Liver (tissue), 9 donors: ENCODE measurements around the gene RASGRP2. TPM values are rescaled to one million over a fixed set of nuclear protein-coding genes. Genes with fewer than 3 reads are reported as not detected.

Experiments
- DNase-seq: peaks from one replicate; pipeline ENCODE4 v3.0.0-alpha.2; 2017; ENCODE audit warnings: low spot score
- H3K27ac ChIP-seq, 2 donors: one replicate each; pipeline ENCODE4 v1.7.0; 2013; ENCODE audit warnings: inconsistent platforms in 2 of 2, low read length in 2 of 2, control low read depth in 1 of 2, low read depth in 1 of 2, mild to moderate bottlenecking in 1 of 2
- H3K27me3 ChIP-seq, 4 donors: one replicate each; pipeline versions ENCODE4 v1.6.1 to v1.7.0; 2013; ENCODE audit warnings: low read length in 3 of 4, inconsistent platforms in 1 of 4, mild to moderate bottlenecking in 1 of 4, moderate library complexity in 1 of 4; ENCODE audit not compliant: control insufficient read depth in 4 of 4, insufficient read depth in 4 of 4
- H3K36me3 ChIP-seq, 4 donors: one replicate each; pipeline versions ENCODE4 v1.6.1 to v1.7.0; 2013; ENCODE audit warnings: low read length in 3 of 4, mild to moderate bottlenecking in 3 of 4, low read depth in 1 of 4, moderate library complexity in 1 of 4; ENCODE audit not compliant: control insufficient read depth in 4 of 4, insufficient read depth in 3 of 4
- H3K4me1 ChIP-seq, 4 donors: one replicate each; pipeline versions ENCODE4 v1.6.1 to v1.7.0; 2013; ENCODE audit warnings: low read length in 3 of 4, mild to moderate bottlenecking in 3 of 4, moderate library complexity in 1 of 4; ENCODE audit not compliant: control insufficient read depth in 4 of 4, insufficient read depth in 4 of 4
- H3K4me3 ChIP-seq, 3 donors: one replicate each; pipeline versions ENCODE4 v1.6.1 to v1.7.0; 2013; ENCODE audit warnings: low read length in 3 of 3, control low read depth in 1 of 3, low read depth in 1 of 3, mild to moderate bottlenecking in 1 of 3
- H3K9ac ChIP-seq, 2 donors: one replicate each; pipeline ENCODE4 v1.7.0; 2013; ENCODE audit warnings: low read length in 2 of 2, mild to moderate bottlenecking in 2 of 2, moderate library complexity in 2 of 2, control low read depth in 1 of 2, low read depth in 1 of 2
- H3K9me3 ChIP-seq, 4 donors: one replicate each; pipeline versions ENCODE4 v1.6.1 to v1.7.0; 2013; ENCODE audit warnings: low read length in 3 of 4; ENCODE audit not compliant: control insufficient read depth in 4 of 4
- EGR1 ChIP-seq, 2 donors: IDR thresholded peaks; 2 replicates each; pipeline ENCODE4 v1.6.1; 2016 to 2018; ENCODE audit warnings: antibody characterized with exemption in 2 of 2, low read depth in 2 of 2
- FOXA1 ChIP-seq: IDR thresholded peaks from 2 replicates; pipeline ENCODE4 v1.6.1; 2016; ENCODE audit warnings: antibody characterized with exemption
- FOXA2 ChIP-seq: IDR thresholded peaks from 2 replicates; pipeline ENCODE4 v1.6.1; 2016; ENCODE audit warnings: antibody characterized with exemption
- GABPA ChIP-seq, 2 donors: IDR thresholded peaks in 1 of 2; conservative IDR thresholded peaks in 1 of 2; 2 replicates each; pipeline ENCODE4 v1.6.1; 2016; ENCODE audit warnings: antibody characterized with exemption in 2 of 2, mild to moderate bottlenecking in 1 of 2, moderate library complexity in 1 of 2
- HNF4A ChIP-seq, 2 donors: conservative IDR thresholded peaks; 2 replicates each; pipeline ENCODE4 v1.6.1; 2016; ENCODE audit warnings: antibody characterized with exemption in 2 of 2, mild to moderate bottlenecking in 2 of 2
- HNF4G ChIP-seq: IDR thresholded peaks from 2 replicates; pipeline ENCODE4 v1.6.1; 2016; ENCODE audit warnings: antibody characterized with exemption
- JUND ChIP-seq, 2 donors: IDR thresholded peaks; 2 replicates each; pipeline ENCODE4 v1.6.1; 2016; ENCODE audit warnings: antibody characterized with exemption in 2 of 2
- NR2F2 ChIP-seq: IDR thresholded peaks from 2 replicates; pipeline ENCODE4 v1.6.1; 2016; ENCODE audit warnings: antibody characterized with exemption
- RAD21 ChIP-seq, 2 donors: IDR thresholded peaks; 2 replicates each; pipeline ENCODE4 v1.6.1; 2016; ENCODE audit warnings: antibody characterized with exemption in 2 of 2, mild to moderate bottlenecking in 2 of 2
- REST ChIP-seq: IDR thresholded peaks from 2 replicates; pipeline ENCODE4 v1.6.1; 2016; ENCODE audit warnings: antibody characterized with exemption, mild to moderate bottlenecking
- RXRA ChIP-seq, 2 donors: IDR thresholded peaks; 2 replicates each; pipeline ENCODE4 v1.6.1; 2017 to 2018; ENCODE audit warnings: antibody characterized with exemption in 2 of 2, mild to moderate bottlenecking in 1 of 2
- SP1 ChIP-seq: IDR thresholded peaks from 2 replicates; pipeline ENCODE4 v1.6.1; 2018; ENCODE audit warnings: antibody characterized with exemption, mild to moderate bottlenecking
- TAF1 ChIP-seq: conservative IDR thresholded peaks from 2 replicates; pipeline ENCODE4 v1.6.1; 2016; ENCODE audit warnings: antibody characterized with exemption, mild to moderate bottlenecking
- YY1 ChIP-seq: IDR thresholded peaks from 2 replicates; pipeline ENCODE4 v1.6.1; 2016; ENCODE audit warnings: antibody characterized with exemption, mild to moderate bottlenecking
- WGBS: extraction: QIAGEN DNeasy Blood & Tissue Kit; methylation state at CpG from one replicate; pipeline ENCODE4 v1.1.7; 2013; 5-methylcytosine and 5-hydroxymethylcytosine counted together
- polyA plus RNA-seq, 2 donors: library from polyadenylated mRNA; stranded (reverse) in 1 of 2; unstranded in 1 of 2; fragments of 200-250 nt in 1 of 2; fragments of >200 nt in 1 of 2; fragmentation: Nextera tagmentation in 1 of 2; extraction: Ambion mirVana in 1 of 2; gene quantifications; one replicate each; pipeline versions ENCODE4 v1.2.1 to v1.2.3, GENCODE V29; 2013 to 2015
- total RNA-seq, 2 donors: library from RNA; depleted of rRNA; stranded (reverse); fragments of >200 nt; gene quantifications; one replicate each; pipeline ENCODE4 v1.2.3, GENCODE V29; 2014
- TF ChIP-seq, protein P1 (sequence below): IDR thresholded peaks from 2 replicates; pipeline ENCODE4 v1.6.1; 2016; ENCODE audit warnings: antibody characterized with exemption
- TF ChIP-seq, protein P2 (sequence below): fragments of 150-350 bp; IDR thresholded peaks from 2 replicates; pipeline ENCODE4 v1.5.1; 2017; ENCODE audit warnings: improper control_type of control experiment, low read depth, low read length; ENCODE audit not compliant: missing input control
- TF ChIP-seq, protein P3 (sequence below): IDR thresholded peaks from 2 replicates; pipeline ENCODE4 v1.6.1; 2016; ENCODE audit warnings: antibody characterized with exemption
- donor health status: healthy.
- donor health status: healthy.
- donor health status: healthy.
- donor health status: healthy.
- donor health status: healthy.

The RASGRP2 gene
- total and polyA plus RNA-seq, 4 donors: 2.7 to 14.9 (median 8.7) TPM

GRCh38 chr11:64720167-64720566 is 23.8 kb downstream of the RASGRP2 start:
- no peak for TF ChIP-seq HNF4A (conservative IDR thresholded peaks at IDR 0.05)
- TF ChIP-seq, protein P1, sequence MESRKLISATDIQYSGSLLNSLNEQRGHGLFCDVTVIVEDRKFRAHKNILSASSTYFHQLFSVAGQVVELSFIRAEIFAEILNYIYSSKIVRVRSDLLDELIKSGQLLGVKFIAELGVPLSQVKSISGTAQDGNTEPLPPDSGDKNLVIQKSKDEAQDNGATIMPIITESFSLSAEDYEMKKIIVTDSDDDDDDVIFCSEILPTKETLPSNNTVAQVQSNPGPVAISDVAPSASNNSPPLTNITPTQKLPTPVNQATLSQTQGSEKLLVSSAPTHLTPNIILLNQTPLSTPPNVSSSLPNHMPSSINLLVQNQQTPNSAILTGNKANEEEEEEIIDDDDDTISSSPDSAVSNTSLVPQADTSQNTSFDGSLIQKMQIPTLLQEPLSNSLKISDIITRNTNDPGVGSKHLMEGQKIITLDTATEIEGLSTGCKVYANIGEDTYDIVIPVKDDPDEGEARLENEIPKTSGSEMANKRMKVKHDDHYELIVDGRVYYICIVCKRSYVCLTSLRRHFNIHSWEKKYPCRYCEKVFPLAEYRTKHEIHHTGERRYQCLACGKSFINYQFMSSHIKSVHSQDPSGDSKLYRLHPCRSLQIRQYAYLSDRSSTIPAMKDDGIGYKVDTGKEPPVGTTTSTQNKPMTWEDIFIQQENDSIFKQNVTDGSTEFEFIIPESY: no peak
- TF ChIP-seq REST: no peak
- TF ChIP-seq, protein P2, sequence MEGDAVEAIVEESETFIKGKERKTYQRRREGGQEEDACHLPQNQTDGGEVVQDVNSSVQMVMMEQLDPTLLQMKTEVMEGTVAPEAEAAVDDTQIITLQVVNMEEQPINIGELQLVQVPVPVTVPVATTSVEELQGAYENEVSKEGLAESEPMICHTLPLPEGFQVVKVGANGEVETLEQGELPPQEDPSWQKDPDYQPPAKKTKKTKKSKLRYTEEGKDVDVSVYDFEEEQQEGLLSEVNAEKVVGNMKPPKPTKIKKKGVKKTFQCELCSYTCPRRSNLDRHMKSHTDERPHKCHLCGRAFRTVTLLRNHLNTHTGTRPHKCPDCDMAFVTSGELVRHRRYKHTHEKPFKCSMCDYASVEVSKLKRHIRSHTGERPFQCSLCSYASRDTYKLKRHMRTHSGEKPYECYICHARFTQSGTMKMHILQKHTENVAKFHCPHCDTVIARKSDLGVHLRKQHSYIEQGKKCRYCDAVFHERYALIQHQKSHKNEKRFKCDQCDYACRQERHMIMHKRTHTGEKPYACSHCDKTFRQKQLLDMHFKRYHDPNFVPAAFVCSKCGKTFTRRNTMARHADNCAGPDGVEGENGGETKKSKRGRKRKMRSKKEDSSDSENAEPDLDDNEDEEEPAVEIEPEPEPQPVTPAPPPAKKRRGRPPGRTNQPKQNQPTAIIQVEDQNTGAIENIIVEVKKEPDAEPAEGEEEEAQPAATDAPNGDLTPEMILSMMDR: no peak
- TF ChIP-seq, protein P3, sequence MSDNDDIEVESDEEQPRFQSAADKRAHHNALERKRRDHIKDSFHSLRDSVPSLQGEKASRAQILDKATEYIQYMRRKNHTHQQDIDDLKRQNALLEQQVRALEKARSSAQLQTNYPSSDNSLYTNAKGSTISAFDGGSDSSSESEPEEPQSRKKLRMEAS: no peak
- TF ChIP-seq HNF4G: no peak
- TF ChIP-seq TAF1: no peak
- TF ChIP-seq SP1: no peak
- no peak for TF ChIP-seq YY1
- no peak for TF ChIP-seq FOXA2
- TF ChIP-seq RXRA (IDR thresholded peaks at IDR 0.05): no peak
- TF ChIP-seq NR2F2: no peak
- no peak for TF ChIP-seq GABPA (IDR thresholded peaks at IDR 0.05 in 1 of 2, conservative IDR thresholded peaks at IDR 0.05 in 1 of 2)
- TF ChIP-seq RAD21 (IDR thresholded peaks at IDR 0.05): no peak
- 71% methylated on average over 9 of the region's 9 CpGs for WGBS
- H3K36me3 ChIP-seq: no peaks in the 10 kb centered on the region
- H3K9ac ChIP-seq: no peak overlapping the region
- H3K4me3 ChIP-seq: no peak overlapping the region
- DNase-seq: no peak
- H3K4me1 ChIP-seq: peaks cover 13 to 21% (median 20%) of the 10 kb centered on the region in 4 donors
- H3K27me3 ChIP-seq: peaks cover 0 to 13% (median 5%) of the 10 kb centered on the region in 4 donors
- H3K9me3 ChIP-seq: no peaks in the 10 kb centered on the region
- H3K27ac ChIP-seq: no peak overlapping the region

DNA sequence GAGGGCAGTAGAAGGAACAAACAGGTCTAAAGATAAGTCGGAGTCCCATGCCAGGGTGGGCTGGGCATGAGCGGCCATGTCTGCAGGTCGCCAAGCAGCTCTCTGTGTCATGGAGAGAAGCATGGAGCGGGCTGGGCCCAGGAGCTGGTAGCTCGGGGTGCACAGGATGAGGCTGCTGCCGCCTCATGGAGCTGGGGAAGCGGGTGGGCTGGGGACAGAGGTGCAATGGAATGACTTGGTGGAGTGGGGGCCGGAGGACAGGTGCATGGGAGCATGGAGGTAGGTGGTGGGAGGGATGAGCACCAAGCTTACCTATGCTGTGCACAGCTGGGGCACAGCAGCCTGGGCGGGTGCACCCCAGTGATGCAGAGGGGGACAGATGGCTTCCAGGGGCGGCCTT is 24.5 kb downstream of the RASGRP2 start:
- H3K27me3 ChIP-seq: peaks cover 3 to 13% (median 6%) of the 10 kb centered on the region in 4 donors
- DNase-seq: no peak

More for the DNA sequence above, 24.5 kb downstream of the RASGRP2 start:
- Histone ChIP-seq H3K9me3 (no peaks in the 10 kb centered on the region), H3K36me3 (no peaks in the 10 kb centered on the region), H3K4me3 (no peak overlapping the region), H3K27ac (no peak overlapping the region), H3K9ac (no peak overlapping the region), H3K4me1 (peaks cover 7 to 14% (median 12%) of the 10 kb centered on the region in 4 donors)
- TF ChIP-seq HNF4G (no peak), FOXA2 (no peak), EGR1 (IDR thresholded peaks at IDR 0.05; ENCODE audit: low read depth in 2 of 2) (no peak), TAF1 (no peak), JUND (IDR thresholded peaks at IDR 0.05) (no peak), SP1 (no peak), FOXA1 (no peak), YY1 (no peak), HNF4A (conservative IDR thresholded peaks at IDR 0.05) (no peak)
- TF ChIP-seq, protein P3: no peak
- TF ChIP-seq, protein P1: no peak
- TF ChIP-seq, protein P2: no peak
- WGBS: 86% methylated on average over 10 of the region's 10 CpGs
